IMR-90 (cell line): Measurements from ENCODE around the gene CD101. TPM values are rescaled to one million over a fixed set of nuclear protein-coding genes. Genes with fewer than 3 reads are reported as not detected.

Source experiments
- ATAC-seq: fragments of 200-7000 bp; cut with Tn5 transposase; 2 replicates; pipeline ENCODE4 v1.9.1; 2020; ENCODE audit warnings: low read depth, mild to moderate bottlenecking, moderate library complexity
- BruUV-seq: library from RNA; stranded (reverse); fragments of 400-500 nt; replicated peaks from 2 replicates; lab custom pipeline; 2021; lab: Mats Ljungman, UMichigan
- CTCF ChIA-PET: fragments of 300-600 bp; formaldehyde crosslinking; extraction: SDS; loops from one replicate; lab custom pipeline; 2021; ENCODE audit warnings: antibody characterized with exemption; lab: Yijun Ruan, JAX
- POLR2A ChIA-PET: fragments of 300-600 bp; sonication (Branson Sonifier 250); formaldehyde crosslinking; loops from one replicate; lab custom pipeline; 2022; ENCODE audit warnings: antibody characterized with exemption; ENCODE audit not compliant: unreplicated experiment; lab: Charles Lee
- DNase-seq: peaks from one replicate; pipeline ENCODE4 v3.0.0; 2013
- H2AFZ ChIP-seq: replicated peaks from 2 replicates; pipeline ENCODE3; 2013; ENCODE audit warnings: low read length, mild to moderate bottlenecking; ENCODE audit not compliant: poor library complexity
- H2AK5ac ChIP-seq: 2 replicates; pipeline ENCODE4 v1.6.1; 2013; ENCODE audit warnings: low read depth, low read length, inconsistent platforms
- H2AK9ac ChIP-seq: replicated peaks from 2 replicates; pipeline ENCODE3; 2013; ENCODE audit warnings: mild to moderate bottlenecking, low read depth, low read length, moderate library complexity; ENCODE audit not compliant: poor library complexity
- H2BK120ac ChIP-seq: 2 replicates; pipeline ENCODE4 v1.6.1; 2013; ENCODE audit warnings: low read depth, low read length, inconsistent platforms
- H2BK15ac ChIP-seq: 3 replicates; pipeline ENCODE4 v1.6.1; 2013; ENCODE audit warnings: low read depth, low read length, inconsistent platforms
- H2BK20ac ChIP-seq: 2 replicates; pipeline ENCODE4 v1.6.1; 2013; ENCODE audit warnings: low read depth, mild to moderate bottlenecking, inconsistent platforms, low read length, moderate library complexity
- H2BK5ac ChIP-seq: 2 replicates; pipeline ENCODE4 v1.6.1; 2013; ENCODE audit warnings: mild to moderate bottlenecking, low read depth, low read length, inconsistent platforms; ENCODE audit not compliant: poor library complexity, severe bottlenecking
- H3K14ac ChIP-seq: replicated peaks from 2 replicates; pipeline ENCODE4 v1.6.1; 2013; ENCODE audit warnings: low read depth, low read length, inconsistent platforms
- H3K18ac ChIP-seq: 2 replicates; pipeline ENCODE4 v1.6.1; 2013; ENCODE audit warnings: low read depth, low read length, control low read depth
- H3K23ac ChIP-seq: 2 replicates; pipeline ENCODE4 v1.6.1; 2013; ENCODE audit warnings: low read depth, low read length, inconsistent platforms
- H3K27ac ChIP-seq: 2 replicates; pipeline ENCODE4 v1.5.1; 2013; ENCODE audit warnings: mild to moderate bottlenecking, control low read depth, low read length; ENCODE audit not compliant: insufficient read depth
- H3K27me3 ChIP-seq: 2 replicates; pipeline ENCODE4 v1.6.1; 2013; ENCODE audit warnings: low read length; ENCODE audit not compliant: control insufficient read depth, insufficient read depth
- H3K36me3 ChIP-seq: 2 replicates; pipeline ENCODE4 v1.6.1; 2013; ENCODE audit warnings: low read length, mixed read lengths; ENCODE audit not compliant: control insufficient read depth, insufficient read depth
- H3K4ac ChIP-seq: 2 replicates; pipeline ENCODE4 v1.6.1; 2013; ENCODE audit warnings: low read depth, low read length, inconsistent platforms
- H3K4me1 ChIP-seq: 2 replicates; pipeline ENCODE4 v1.6.1; 2013; ENCODE audit warnings: low read length, mixed read lengths; ENCODE audit not compliant: control insufficient read depth, insufficient read depth
- H3K4me2 ChIP-seq: 2 replicates; pipeline ENCODE4 v1.6.1; 2013; ENCODE audit warnings: low read depth, mild to moderate bottlenecking, control low read depth, low read length, moderate library complexity
- H3K4me3 ChIP-seq: 2 replicates; pipeline ENCODE4 v1.5.1; 2013; ENCODE audit warnings: low read depth, mild to moderate bottlenecking, control low read depth, low read length, moderate library complexity; ENCODE audit not compliant: insufficient read depth
- H3K56ac ChIP-seq: 2 replicates; pipeline ENCODE4 v1.6.1; 2013; ENCODE audit warnings: low read length, inconsistent platforms; ENCODE audit not compliant: insufficient read depth; ENCODE audit errors: extremely low read depth
- H3K79me1 ChIP-seq, 2 experiments: 2 replicates each; pipeline ENCODE4 v1.6.1; 2013; ENCODE audit warnings: low read length in 2 of 2, inconsistent platforms in 1 of 2, low read depth in 1 of 2
- H3K9ac ChIP-seq: 2 replicates; pipeline ENCODE4 v1.6.1; 2013; ENCODE audit warnings: low read depth, low read length, control low read depth
- H3K9me1 ChIP-seq: 2 replicates; pipeline ENCODE4 v1.6.1; 2013; ENCODE audit warnings: low read length, inconsistent platforms; ENCODE audit not compliant: insufficient read depth
- H3K9me3 ChIP-seq: 2 replicates; pipeline ENCODE4 v1.6.1; 2013; ENCODE audit warnings: low read length; ENCODE audit not compliant: control insufficient read depth, insufficient read depth
- H4K20me1 ChIP-seq: 2 replicates; pipeline ENCODE4 v1.6.1; 2013; ENCODE audit warnings: low read length, inconsistent platforms; ENCODE audit not compliant: insufficient read depth
- H4K5ac ChIP-seq: 2 replicates; pipeline ENCODE4 v1.6.1; 2013; ENCODE audit warnings: mild to moderate bottlenecking, low read depth, low read length, control low read depth
- H4K8ac ChIP-seq, 2 experiments: 2 replicates each; pipeline ENCODE4 v1.6.1; 2013; ENCODE audit warnings: low read depth in 2 of 2, low read length in 2 of 2, control low read depth in 1 of 2, inconsistent platforms in 1 of 2
- H4K91ac ChIP-seq: 2 replicates; pipeline ENCODE4 v1.6.1; 2013; ENCODE audit warnings: low read depth, low read length, inconsistent platforms; ENCODE audit not compliant: insufficient read depth
- CHD1 ChIP-seq: IDR thresholded peaks from 2 replicates; pipeline ENCODE4 v1.6.1; 2012; ENCODE audit warnings: low read depth, low read length, improper control_type of control experiment
- CTCF ChIP-seq: conservative IDR thresholded peaks from 2 replicates; pipeline ENCODE4 v1.5.1; 2012; ENCODE audit warnings: mild to moderate bottlenecking, low read depth, low read length, improper control_type of control experiment
- MAFK ChIP-seq: IDR thresholded peaks from 2 replicates; pipeline ENCODE4 v1.6.1; 2012; ENCODE audit warnings: low read depth, low read length, improper control_type of control experiment
- MAZ ChIP-seq: IDR thresholded peaks from 2 replicates; pipeline ENCODE4 v1.6.1; 2012; ENCODE audit warnings: low read depth, mild to moderate bottlenecking, low read length, improper control_type of control experiment, moderate library complexity, borderline replicate concordance
- NFE2L2 ChIP-seq: fragments of 150-350 bp; IDR thresholded peaks from 2 replicates; pipeline ENCODE4 v1.6.1; 2016; ENCODE audit warnings: low read depth, mild to moderate bottlenecking, low read length
- POLR2A ChIP-seq: IDR thresholded peaks from 2 replicates; pipeline ENCODE4 v1.6.1; 2012; ENCODE audit warnings: mild to moderate bottlenecking, low read depth, low read length
- RAD21 ChIP-seq: IDR thresholded peaks from 2 replicates; pipeline ENCODE4 v1.6.1; 2012; ENCODE audit warnings: low read length, improper control_type of control experiment
- SMC3 ChIP-seq: fragments of 150-350 bp; IDR thresholded peaks from 2 replicates; pipeline ENCODE4 v1.6.1; 2016; ENCODE audit warnings: low read depth, mild to moderate bottlenecking, antibody characterized with exemption, low read length, moderate library complexity
- WGBS, 2 experiments: methylation state at CpG; one replicate each; pipeline versions ENCODE4 v1.1.5 to v1.1.7; 2013; ENCODE audit warnings: missing lambda C conversion rate in 2 of 2; ENCODE audit not compliant: insufficient read length in 1 of 2; ENCODE audit errors: extremely low coverage in 2 of 2; 5-methylcytosine and 5-hydroxymethylcytosine counted together
- dilution Hi-C: fragments of 300-500 bp; cut with HindIII; formaldehyde crosslinking; loops from one replicate; pipeline ENCODE4 v1.14.3; 2018; ENCODE audit warnings: low sequenced_read_pairs; ENCODE audit not compliant: unreplicated experiment
- in situ Hi-C: fragments of 300-500 bp; cut with MboI; formaldehyde crosslinking; loops from 3 replicates; pipeline ENCODE4 v1.14.3; 2019; ENCODE audit warnings: low sequenced_read_pairs, inconsistent platforms, mixed read lengths
- intact Hi-C: fragments of 100-400 bp; cut with micrococcal nuclease; formaldehyde crosslinking; loops from 2 replicates; pipeline ENCODE4 v1.10.0; 2022
- polyA plus RNA-seq, 3 experiments: library from polyadenylated mRNA; depleted of rRNA; stranded (reverse); fragments of >200 nt; gene quantifications; 2 replicates each; pipeline ENCODE4 v1.2.3, GENCODE V29; 2012; ENCODE audit warnings: low replicate concordance in 1 of 3
- total RNA-seq: library from RNA; depleted of rRNA; stranded (reverse); fragments of >200 nt; gene quantifications from 2 replicates; pipeline ENCODE4 v1.2.3, GENCODE V29; 2012

Gene CD101
- total and polyA plus RNA-seq, 2 of the 4 experiments (the other 2 are of a cell fraction), result not detected

- Histone ChIP-seq H3K79me1 (no peaks in the 10 kb centered on the region), H3K9ac (no peak overlapping the region), H3K14ac (no peak overlapping the region), H2BK15ac (no peak overlapping the region), H3K18ac (no peak overlapping the region), H3K4me2 (no peak overlapping the region), H2BK120ac (no peak overlapping the region), H2AFZ (no peak overlapping the region), H2BK20ac (no peak overlapping the region), H3K27ac (no peak overlapping the region), H4K8ac (no peak overlapping the region), H2AK9ac (no peak overlapping the region), H3K9me3 (no peaks in the 10 kb centered on the region), H3K4ac (no peak overlapping the region), H3K27me3 (no peaks in the 10 kb centered on the region; the same call in 1 of the 2 replicates), H2BK5ac (no peak overlapping the region), H3K4me3 (no peak overlapping the region), H3K56ac (no peak overlapping the region), H3K4me1 (no peaks in the 10 kb centered on the region), H3K36me3 (no peaks in the 10 kb centered on the region), H4K91ac (no peak overlapping the region), H4K5ac (no peak overlapping the region), H3K9me1 (no peaks in the 10 kb centered on the region), H4K20me1 (no peaks in the 10 kb centered on the region), H3K23ac (no peak overlapping the region), H2AK5ac (no peak overlapping the region)
- in situ Hi-C loops, result no loop called here
- POLR2A ChIA-PET, result no interaction called here
- intact Hi-C loops, result no loop called here
- ATAC-seq (no peak), DNase-seq (no peak)
- dilution Hi-C loops, result no loop called here
- TF ChIP-seq CHD1 (no peak), NFE2L2 (no peak), SMC3 (no peak), MAZ (no peak), POLR2A (no peak), RAD21 (no peak), MAFK (no peak), CTCF (no peak)
- no TSS peak for BruUV-seq
- WGBS, 2 experiments, result no CpG with 5 or more reads among the region's 3 CpGs
- CTCF ChIA-PET, result no interaction called here
Observed at GRCh38 chr1:117022114-117022513, 20.6 kb downstream of the CD101 start.
